HG03575 (cell line): Measurements from ENCODE around the gene VPS41.
"Not testable (repeated sequence)": the region's sequence is repeated elsewhere in the genome, so short reads cannot be mapped to it uniquely, and the experiment has no call there.

Experiments used
- ATAC-seq: cut with Tn5 transposase; IDR thresholded peaks from one replicate; pipeline ENCODE4 v1.9.1; 2021; ENCODE audit not compliant: unreplicated experiment, insufficient number of reproducible peaks, low FRiP score; ENCODE audit errors: extremely low read depth

VPS41 gene

GRCh38 chr7:38863601-38864291 lies 45.2 kb downstream of the VPS41 start:
- no peak for ATAC-seq

GRCh38 chr7:38862666-38863065 lies 46.3 kb downstream of the VPS41 start:
- no peak for ATAC-seq

GRCh38 chr7:38858259-38858884 lies 50.6 kb downstream of the VPS41 start:
- ATAC-seq = no peak

DNA sequence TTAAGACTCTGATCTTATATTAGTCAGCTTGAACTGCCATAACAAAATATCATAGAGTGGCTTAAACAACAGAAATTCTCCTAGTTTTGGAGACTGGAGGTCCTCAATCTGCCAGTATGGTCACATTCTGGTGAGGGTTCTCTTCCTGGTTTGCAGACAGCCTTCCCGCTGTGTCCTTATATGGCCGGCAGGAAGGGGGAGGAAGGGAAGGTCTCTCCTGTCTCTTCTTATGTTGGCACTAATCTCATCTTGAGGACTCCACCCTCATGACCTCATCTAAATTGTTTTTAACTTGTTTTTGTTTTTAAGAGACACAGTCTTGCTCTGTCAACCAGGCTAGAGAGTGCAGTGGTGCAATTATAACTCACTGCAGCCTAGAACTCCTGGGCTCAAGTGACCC lies 53.1 kb downstream of the VPS41 start:
- no peak for ATAC-seq

- ATAC-seq = no peak
Measured at GRCh38 chr7:38855386-38855785, 53.6 kb downstream of the VPS41 start.

- not testable (repeated sequence) for ATAC-seq
Measured at GRCh38 chr7:38854947-38855346, 54.0 kb downstream of the VPS41 start.

- ATAC-seq = no peak
Measured at GRCh38 chr7:38851321-38851720, 57.7 kb downstream of the VPS41 start.

GRCh38 chr7:38846280-38846679 lies 62.7 kb downstream of the VPS41 start:
- ATAC-seq = no peak

GRCh38 chr7:38844952-38845563 lies 63.9 kb downstream of the VPS41 start:
- no peak for ATAC-seq

DNA sequence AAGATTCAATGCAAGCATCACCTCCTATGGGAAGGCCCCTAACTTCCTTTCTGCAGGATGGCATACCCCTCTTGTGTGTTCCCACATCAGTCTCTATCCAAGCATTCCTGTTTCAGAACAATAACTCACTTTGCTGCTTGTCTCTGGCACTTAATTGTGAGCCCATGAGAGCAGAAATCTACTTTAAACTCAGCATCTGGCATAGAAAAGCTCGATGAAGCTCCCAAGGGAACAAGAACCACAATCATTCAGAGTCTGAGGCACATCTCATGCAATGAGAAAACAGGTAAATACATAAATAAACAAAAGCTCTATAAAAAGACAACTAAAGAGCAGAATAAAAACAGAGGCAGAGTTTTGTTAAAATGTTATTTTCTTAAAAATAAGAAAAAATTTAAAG lies 66.2 kb downstream of the VPS41 start:
- no peak for ATAC-seq

DNA sequence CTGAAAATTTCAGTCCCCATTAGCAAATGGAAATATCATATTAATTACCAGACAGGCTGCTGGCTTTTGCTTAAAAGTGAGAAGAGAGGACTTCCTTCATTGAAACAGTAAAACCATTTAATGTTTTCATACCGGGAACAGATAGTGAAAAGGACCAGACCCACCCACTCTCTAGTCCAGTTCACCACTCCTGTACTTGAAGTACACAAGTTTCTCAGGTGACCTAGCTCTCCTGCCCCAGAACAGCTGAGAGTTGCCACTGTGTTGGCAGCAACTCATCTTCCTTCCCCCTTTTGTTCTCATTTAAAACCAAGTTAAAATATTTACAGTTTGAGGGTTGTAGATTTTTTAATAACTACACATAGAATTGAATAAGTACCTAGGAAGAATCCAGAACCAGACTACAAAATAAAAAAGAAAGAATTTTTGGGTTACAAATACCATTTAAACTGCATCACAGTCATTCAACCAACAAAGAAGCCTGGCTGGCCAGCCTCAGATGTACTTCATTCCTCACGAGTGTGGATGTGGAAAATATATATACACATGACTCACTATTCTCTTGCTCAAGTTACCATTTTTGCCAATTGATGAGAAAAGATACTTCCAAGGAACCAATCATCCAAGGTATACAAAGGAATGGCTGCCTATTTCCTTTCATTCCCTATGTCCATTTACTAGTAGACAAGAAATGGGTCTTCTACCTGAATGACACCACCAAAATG lies 68.1 kb downstream of the VPS41 start:
- ATAC-seq = no peak

DNA sequence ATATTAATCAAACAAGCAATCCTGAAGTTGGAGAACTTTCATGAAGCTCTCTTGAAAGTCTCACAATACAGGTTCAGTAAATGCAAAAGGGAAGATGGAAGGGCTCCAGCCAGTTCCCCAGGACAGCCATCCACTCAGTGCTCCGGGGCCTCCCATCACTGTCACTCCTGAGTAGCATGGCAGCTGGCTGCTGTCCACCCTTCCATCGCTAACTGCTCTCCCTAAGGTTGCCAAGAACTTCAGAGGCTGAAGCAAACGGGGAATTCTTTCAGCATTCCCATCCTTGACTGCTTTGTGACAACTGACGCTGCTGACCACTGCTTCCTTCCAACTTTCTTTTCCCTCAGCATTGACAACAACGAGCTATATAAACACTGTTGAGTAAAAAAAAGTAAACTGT lies 69.1 kb downstream of the VPS41 start:
- no peak for ATAC-seq

GRCh38 chr7:38838725-38839385 lies 70.1 kb downstream of the VPS41 start:
- ATAC-seq = no peak

GRCh38 chr7:38834357-38834756 lies 74.6 kb downstream of the VPS41 start:
- ATAC-seq = no peak

DNA sequence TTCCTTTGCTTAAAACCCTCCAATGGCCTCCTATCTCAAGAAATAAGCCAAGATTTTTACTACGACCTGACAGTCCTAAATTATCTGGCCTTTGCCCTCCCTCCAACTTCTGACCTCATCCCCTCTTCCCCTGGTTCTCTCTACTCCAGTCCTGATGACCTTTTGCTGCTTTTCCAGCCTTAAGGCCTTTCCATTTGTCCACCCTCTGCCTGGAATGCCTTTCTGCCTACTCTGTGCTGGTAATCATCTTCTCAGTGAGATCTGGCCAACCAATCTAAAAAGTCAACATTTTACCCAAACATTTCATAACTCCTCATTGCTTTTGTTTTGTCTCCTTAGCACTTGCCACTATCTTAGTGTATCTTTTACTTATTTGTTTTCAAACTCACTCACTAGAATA lies 75.7 kb downstream of the VPS41 start:
- no peak for ATAC-seq

DNA sequence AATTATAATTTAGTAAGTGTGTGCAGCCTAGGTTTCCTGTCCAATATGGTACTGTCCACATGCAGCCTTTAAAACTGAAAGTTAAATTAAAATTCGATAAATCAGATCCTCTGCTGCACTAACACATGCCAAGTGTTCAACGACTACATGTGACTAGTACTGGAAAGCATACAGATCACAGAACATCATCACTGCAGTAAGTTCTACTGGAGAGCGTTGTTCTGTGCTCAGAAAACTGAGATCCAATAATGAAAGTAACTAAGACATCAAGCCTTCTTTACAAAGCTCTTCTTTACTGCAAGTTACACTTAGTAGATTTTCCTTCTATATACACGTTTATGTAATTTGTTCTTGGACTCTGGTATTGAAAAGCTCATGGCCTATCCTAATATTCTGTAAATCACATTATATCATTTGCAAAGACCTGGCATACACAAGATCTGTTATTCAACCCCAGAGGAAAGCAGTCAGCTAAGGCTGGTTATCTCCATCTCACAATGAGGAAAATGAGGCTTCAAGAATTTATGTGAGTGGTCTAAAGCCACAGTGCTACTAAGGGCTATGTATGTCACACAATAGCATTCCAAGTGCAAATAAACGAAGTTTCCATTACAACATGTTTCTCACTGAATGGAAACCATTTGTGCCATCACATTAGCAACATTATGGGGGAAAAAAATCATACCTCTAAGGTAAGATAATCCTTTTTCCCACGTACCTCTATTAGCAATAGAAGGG lies 77.6 kb downstream of the VPS41 start:
- no peak for ATAC-seq

GRCh38 chr7:38830826-38831225 lies 78.2 kb downstream of the VPS41 start:
- ATAC-seq = no peak

GRCh38 chr7:38829488-38830165 lies 79.4 kb downstream of the VPS41 start:
- no peak for ATAC-seq
